Kasumi-1 (cell line): ENCODE measurements around the gene KAZALD1.

Experiments
- DNase-seq, 2 experiments: peaks; one replicate each; lab custom pipeline; 2025; lab: John Stamatoyannopoulos, UW

The KAZALD1 gene

GRCh38 chr10:101067356-101068083 is 5.7 kb downstream of the KAZALD1 start:
- DNase-seq = peak; percentile 92 to 96

GRCh38 chr10:101069441-101069840 is 7.7 kb downstream of the KAZALD1 start:
- DNase-seq = no peak

GRCh38 chr10:101070098-101070497 is 8.3 kb downstream of the KAZALD1 start:
- no peak for DNase-seq

GRCh38 chr10:101071267-101071884 is 9.6 kb downstream of the KAZALD1 start:
- DNase-seq = peak; percentile 92 to 94

GRCh38 chr10:101071885-101072433 is 10.2 kb downstream of the KAZALD1 start:
- DNase-seq = no peak

- no peak for DNase-seq
Measured at GRCh38 chr10:101072923-101073322, 11.1 kb downstream of the KAZALD1 start.

- DNase-seq = no peak
Measured at GRCh38 chr10:101073631-101074030, 11.8 kb downstream of the KAZALD1 start.

- no peak for DNase-seq
Measured at GRCh38 chr10:101075775-101076174, 14.0 kb downstream of the KAZALD1 start.

- no peak for DNase-seq
Measured at GRCh38 chr10:101076630-101077029, 14.8 kb downstream of the KAZALD1 start.

GRCh38 chr10:101079874-101080273 is 18.1 kb downstream of the KAZALD1 start:
- no peak for DNase-seq

- DNase-seq = peak in 1 of 2 experiments; percentile 23
Measured at GRCh38 chr10:101080933-101081931, 19.4 kb downstream of the KAZALD1 start.

- no peak for DNase-seq
Measured at GRCh38 chr10:101085846-101086245, 24.1 kb downstream of the KAZALD1 start.

GRCh38 chr10:101087376-101087775 is 25.6 kb downstream of the KAZALD1 start:
- no peak for DNase-seq

- no peak for DNase-seq
Measured at GRCh38 chr10:101087965-101088364, 26.2 kb downstream of the KAZALD1 start.

GRCh38 chr10:101089520-101090299 is 27.9 kb downstream of the KAZALD1 start:
- DNase-seq = no peak

- no peak for DNase-seq
Measured at GRCh38 chr10:101090597-101090996, 28.8 kb downstream of the KAZALD1 start.

GRCh38 chr10:101091546-101092290 is 29.9 kb downstream of the KAZALD1 start:
- no peak for DNase-seq

- no peak for DNase-seq
Measured at GRCh38 chr10:101092881-101093354, 31.1 kb downstream of the KAZALD1 start.

GRCh38 chr10:101094121-101094879 is 32.5 kb downstream of the KAZALD1 start:
- no peak for DNase-seq

GRCh38 chr10:101095004-101095403 is 33.2 kb downstream of the KAZALD1 start:
- DNase-seq = no peak
